Psoas muscle (tissue), 8 donors: ENCODE data around the gene TNNT1. TPM values are rescaled to one million over a fixed set of nuclear protein-coding genes. Genes with fewer than 3 reads are reported as not detected.
"Not testable (repeated sequence)": the region's sequence is repeated elsewhere in the genome, so short reads cannot be mapped to it uniquely, and the experiment has no call there.

Source experiments
- ATAC-seq, 4 donors: fragments of 200-7000 bp; cut with Tn5 transposase; one replicate each; pipeline ENCODE4 v1.9.1; 2020; ENCODE audit warnings: moderate library complexity in 3 of 4, mild to moderate bottlenecking in 2 of 4
- DNase-seq, 2 donors: peaks; one replicate each; pipeline ENCODE4 v3.0.0-alpha.2; 2020
- H3K27ac ChIP-seq: fragments of 200-600 bp; one replicate; pipeline ENCODE4 v1.8.0; 2022
- H3K27me3 ChIP-seq, 3 donors: fragments of 200-600 bp in 1 of 3; one replicate each; pipeline versions ENCODE4 v1.6.1 to v1.8.0; 2013 to 2022; ENCODE audit warnings: low read length in 2 of 3, mild to moderate bottlenecking in 2 of 3, moderate library complexity in 1 of 3; ENCODE audit not compliant: insufficient read depth in 3 of 3
- H3K36me3 ChIP-seq, 2 donors: fragments of 200-600 bp in 1 of 2; one replicate each; pipeline versions ENCODE4 v1.6.1 to v1.8.0; 2013 to 2022; ENCODE audit warnings: low read depth in 1 of 2, mild to moderate bottlenecking in 1 of 2, moderate library complexity in 1 of 2; ENCODE audit not compliant: insufficient read depth in 1 of 2
- H3K4me1 ChIP-seq: fragments of 200-600 bp; one replicate; pipeline ENCODE4 v1.8.0; 2022
- H3K4me3 ChIP-seq: fragments of 200-600 bp; one replicate; pipeline ENCODE4 v1.8.0; 2022; ENCODE audit warnings: mild to moderate bottlenecking
- H3K9me3 ChIP-seq: fragments of 200-600 bp; one replicate; pipeline ENCODE4 v1.8.0; 2022
- WGBS, 3 donors: extraction: QIAGEN DNeasy Blood & Tissue Kit; methylation state at CpG; one replicate each; pipeline versions ENCODE4 v1.1.6 to v1.1.7; 2013; 5-methylcytosine and 5-hydroxymethylcytosine counted together
- intact Hi-C, 2 donors: fragments of 100-400 bp; cut with DNase I; formaldehyde crosslinking; loops; one replicate each; pipeline versions ENCODE4 v1.11.0 to v1.14.2; 2022
- polyA plus RNA-seq, 3 donors: library from polyadenylated mRNA; stranded (reverse); fragments of 200-250 nt; gene quantifications; one replicate each; pipeline ENCODE4 v1.2.3, GENCODE V29; 2013
- total RNA-seq, 4 donors: library from RNA; stranded (reverse); fragmentation: NEBNext Ultra II Directional in 2 of 4; extraction: Animal tissue kit (Norgen Biotek cat#: 25700) in 2 of 4; gene quantifications; one replicate each; pipeline versions ENCODE4 v1.2.1 to v1.2.4, GENCODE V29; 2021 to 2023
- TF ChIP-seq, protein P1 (sequence below): fragments of 200-600 bp; IDR thresholded peaks from one replicate; pipeline ENCODE4 v1.8.0; 2022; ENCODE audit warnings: antibody characterized with exemption
- donor health status: healthy with polysubstance abuse.
- donor health status: DM: no; HTN: no; CAD: no; lungs with moderate emphysema.
- donor health status: Bipolar disorder and iron deficiency.
- donor health status: healthy.
- donor health status: DM: yes; HTN: yes; CAD: no.
- donor health status: DM: no; HTN: no; CAD: no.
- donor health status: DM: no; HTN: no; CAD: no.
- donor health status: DM: yes; HTN: yes; CAD: no.

Gene TNNT1
- total and polyA plus RNA-seq, 7 donors = 4,522 to 12,694 (median 9,346) TPM

DNA sequence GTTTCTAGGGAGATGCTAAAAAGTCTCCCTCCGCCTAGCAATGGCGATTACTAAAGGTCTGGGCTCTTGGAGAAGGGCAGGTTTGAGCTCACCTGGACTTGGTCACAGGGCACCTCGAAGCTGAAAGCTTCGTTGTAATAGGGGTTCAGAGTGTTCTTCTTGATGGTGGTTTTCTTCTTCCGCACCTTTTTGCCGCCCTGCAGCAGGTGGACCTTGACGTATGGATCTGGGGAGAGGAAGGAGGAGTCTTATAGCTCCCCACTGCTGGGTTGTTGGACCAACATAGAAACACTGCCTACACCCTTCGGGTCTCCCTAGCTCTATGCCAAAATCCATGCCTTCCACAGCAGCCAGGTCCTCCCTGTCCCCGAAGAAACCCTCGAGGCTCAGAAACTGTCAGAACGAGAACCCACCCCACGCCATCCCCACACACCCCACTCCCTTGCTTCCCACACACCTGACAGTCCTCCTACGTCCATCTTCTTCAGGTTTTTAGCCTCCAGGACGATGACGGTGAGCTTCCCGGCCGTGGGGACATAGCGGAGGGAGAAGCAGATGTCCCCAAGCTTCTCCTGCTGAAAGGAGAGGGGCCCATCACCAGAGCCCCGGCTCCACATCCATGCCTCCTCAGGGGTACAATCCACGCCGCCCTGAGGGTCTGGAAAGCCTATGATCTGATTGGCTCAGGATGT is 25.6 kb upstream of the TNNT1 start:
- peaks cover 6% of the 10 kb centered on the region for H3K4me1 ChIP-seq
- H3K9me3 ChIP-seq = no peaks in the 10 kb centered on the region
- H3K36me3 ChIP-seq = no peaks in the 10 kb centered on the region
- TF ChIP-seq, protein P1, sequence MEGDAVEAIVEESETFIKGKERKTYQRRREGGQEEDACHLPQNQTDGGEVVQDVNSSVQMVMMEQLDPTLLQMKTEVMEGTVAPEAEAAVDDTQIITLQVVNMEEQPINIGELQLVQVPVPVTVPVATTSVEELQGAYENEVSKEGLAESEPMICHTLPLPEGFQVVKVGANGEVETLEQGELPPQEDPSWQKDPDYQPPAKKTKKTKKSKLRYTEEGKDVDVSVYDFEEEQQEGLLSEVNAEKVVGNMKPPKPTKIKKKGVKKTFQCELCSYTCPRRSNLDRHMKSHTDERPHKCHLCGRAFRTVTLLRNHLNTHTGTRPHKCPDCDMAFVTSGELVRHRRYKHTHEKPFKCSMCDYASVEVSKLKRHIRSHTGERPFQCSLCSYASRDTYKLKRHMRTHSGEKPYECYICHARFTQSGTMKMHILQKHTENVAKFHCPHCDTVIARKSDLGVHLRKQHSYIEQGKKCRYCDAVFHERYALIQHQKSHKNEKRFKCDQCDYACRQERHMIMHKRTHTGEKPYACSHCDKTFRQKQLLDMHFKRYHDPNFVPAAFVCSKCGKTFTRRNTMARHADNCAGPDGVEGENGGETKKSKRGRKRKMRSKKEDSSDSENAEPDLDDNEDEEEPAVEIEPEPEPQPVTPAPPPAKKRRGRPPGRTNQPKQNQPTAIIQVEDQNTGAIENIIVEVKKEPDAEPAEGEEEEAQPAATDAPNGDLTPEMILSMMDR = no peak
- H3K27ac ChIP-seq = no peak overlapping the region
- H3K27me3 ChIP-seq = peaks cover 0 to 96% (median 38%) of the 10 kb centered on the region in 3 donors
- intact Hi-C loops = no loop called here
- WGBS, 3 donors = 44 to 60% (median 59%) methylated on average over 19 to 21 of the region's 21 CpGs
- ATAC-seq (no peak), DNase-seq (no peak)
- no peak overlapping the region for H3K4me3 ChIP-seq

DNA sequence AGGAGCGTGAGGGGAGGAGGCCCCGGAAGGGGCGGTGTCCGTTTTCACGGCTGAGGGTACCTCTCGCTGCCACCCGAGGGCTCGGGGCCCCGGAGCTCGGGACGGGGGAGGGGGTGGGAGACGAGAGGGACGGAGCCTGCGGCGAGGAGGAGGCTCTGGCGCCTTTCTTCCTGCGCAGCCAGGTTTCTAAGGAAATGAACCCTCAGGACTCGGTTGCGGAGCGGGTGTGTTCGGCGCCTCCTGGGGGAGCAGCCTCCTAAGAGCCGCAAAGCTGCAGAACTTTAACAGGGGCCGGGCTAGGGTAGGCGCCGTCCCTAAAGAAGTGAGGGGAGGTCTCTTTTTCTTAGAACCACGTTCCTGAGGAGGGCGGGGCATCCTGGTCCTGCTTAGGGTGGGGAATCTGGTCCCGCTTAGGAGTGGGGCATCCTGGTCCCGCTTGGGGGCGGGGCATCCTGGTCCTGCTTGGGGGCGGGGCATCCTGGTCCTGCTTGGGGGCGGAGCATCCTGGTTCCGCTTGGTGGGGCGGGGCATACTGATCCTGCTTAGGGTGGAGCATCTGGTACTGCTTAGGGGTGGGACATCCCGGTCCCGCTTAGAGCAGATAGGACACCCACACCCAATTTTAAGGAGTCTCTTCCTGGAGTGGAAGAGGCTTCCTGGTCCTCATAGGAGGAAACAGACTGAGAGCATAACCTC is 24.9 kb upstream of the TNNT1 start:
- H3K9me3 ChIP-seq = no peaks in the 10 kb centered on the region
- H3K4me1 ChIP-seq = no peaks in the 10 kb centered on the region
- DNase-seq (peak in 1 of 2 donors; percentile 53), ATAC-seq (peak in 3 of 4 donors; percentile 63)
- 0 to 2% (median 1%) methylated on average over 35 to 37 of the region's 37 CpGs for WGBS, 3 donors
- TF ChIP-seq, protein P1 = no peak
- no peak overlapping the region for H3K27ac ChIP-seq
- intact Hi-C loops = no loop called here
- no peaks in the 10 kb centered on the region for H3K36me3 ChIP-seq
- peaks cover 0 to 96% (median 33%) of the 10 kb centered on the region in 3 donors for H3K27me3 ChIP-seq
- peak overlapping the region; percentile 46 for H3K4me3 ChIP-seq

DNA sequence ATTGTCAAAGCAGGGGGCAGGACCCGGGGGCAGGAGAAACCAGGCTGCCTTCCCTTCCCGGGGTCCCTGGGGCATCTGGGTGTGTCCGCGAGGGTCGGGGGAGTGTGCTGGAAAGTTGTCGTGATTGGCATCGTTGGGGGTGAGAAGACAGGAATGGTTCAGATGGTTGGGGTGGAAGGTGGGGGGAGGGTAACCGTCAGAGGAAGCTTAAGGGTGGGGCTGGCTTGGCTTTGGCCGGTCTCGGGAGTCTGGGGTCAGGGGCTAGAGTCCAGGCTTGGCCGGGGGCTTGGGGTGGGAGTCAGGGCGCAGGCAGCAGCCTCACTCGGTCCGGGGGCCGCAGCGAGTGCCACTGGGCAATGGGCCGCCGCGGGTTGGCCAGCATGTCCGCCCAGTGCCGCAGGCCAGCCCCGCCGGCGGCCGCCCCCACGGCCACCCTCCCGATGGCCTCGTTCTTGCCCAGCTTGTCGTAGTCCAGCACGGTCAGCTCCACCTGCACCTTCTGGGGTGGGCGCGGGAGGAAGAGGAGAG is 24.2 kb upstream of the TNNT1 start:
- Histone ChIP-seq H3K4me3 (peak overlapping the region; percentile 46), H3K4me1 (no peaks in the 10 kb centered on the region), H3K27ac (no peak overlapping the region), H3K36me3 (no peaks in the 10 kb centered on the region), H3K9me3 (no peaks in the 10 kb centered on the region), H3K27me3 (peaks cover 0 to 96% (median 31%) of the 10 kb centered on the region in 3 donors)
- ATAC-seq (peak in 2 of 4 donors; percentile 4 to 28), DNase-seq (no peak)
- TF ChIP-seq, protein P1 = no peak
- WGBS, 3 donors = 1 to 3% (median 2%) methylated on average over 24 to 32 of the region's 32 CpGs
- intact Hi-C loops = no loop called here

DNA sequence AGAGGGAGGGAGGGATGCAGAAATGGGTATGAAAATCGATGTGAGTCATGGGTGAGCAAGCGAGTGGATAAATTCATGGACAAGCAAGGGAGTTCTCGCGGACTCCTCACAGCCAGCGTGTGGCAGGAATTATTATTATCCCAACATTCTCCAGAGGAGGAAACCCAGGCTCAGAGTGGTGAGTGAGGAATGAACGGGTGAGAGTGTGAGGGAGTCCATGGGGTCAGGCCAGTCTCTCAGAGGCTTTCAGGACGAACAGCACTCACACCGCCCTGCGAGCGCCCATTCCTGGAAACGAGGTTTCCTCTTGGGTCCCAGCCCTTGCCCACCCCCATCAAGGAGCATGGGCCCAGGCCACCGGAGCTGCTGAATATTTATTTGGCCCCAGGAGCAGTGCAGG is 23.7 kb upstream of the TNNT1 start:
- ATAC-seq = no peak

DNA sequence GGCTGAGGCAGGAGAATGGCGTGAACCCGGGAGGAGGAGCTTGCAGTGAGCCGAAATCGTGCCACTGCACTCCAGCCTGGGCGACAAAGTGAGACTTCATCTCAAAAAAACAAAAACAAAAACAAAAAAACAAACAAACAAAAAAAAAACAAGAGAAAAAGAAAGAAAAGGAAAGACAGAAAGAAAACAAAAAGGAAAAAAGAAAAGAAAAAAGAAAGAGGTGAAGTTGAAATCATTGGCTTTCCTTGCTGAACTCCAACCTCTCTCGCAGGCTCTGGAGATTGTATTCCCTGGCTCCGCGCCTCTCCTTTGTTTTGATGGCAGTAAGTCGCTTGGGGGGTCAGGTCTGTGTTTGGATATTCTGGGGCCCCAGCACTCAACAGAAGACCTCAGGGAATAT is 23.3 kb upstream of the TNNT1 start:
- intact Hi-C loops = not testable (repeated sequence)
- H3K27me3 ChIP-seq = peaks cover 0 to 94% (median 31%) of the 10 kb centered on the region in 3 donors

More for the DNA sequence above, 23.7 kb upstream of the TNNT1 start:
- DNase-seq = no peak
- H3K27me3 ChIP-seq = peaks cover 0 to 94% (median 31%) of the 10 kb centered on the region in 3 donors
- H3K9me3 ChIP-seq = no peaks in the 10 kb centered on the region
- intact Hi-C loops = no loop called here
- no peaks in the 10 kb centered on the region for H3K36me3 ChIP-seq
- TF ChIP-seq, protein P1 = no peak
- no peaks in the 10 kb centered on the region for H3K4me1 ChIP-seq
- H3K27ac ChIP-seq = no peak overlapping the region
- no peak overlapping the region for H3K4me3 ChIP-seq
- 6 to 11% (median 7%) methylated on average over 12 of the region's 12 CpGs for WGBS, 3 donors

More for the DNA sequence above, 23.3 kb upstream of the TNNT1 start:
- H3K27ac ChIP-seq, DNase-seq, H3K4me3 ChIP-seq, H3K9me3 ChIP-seq, H3K4me1 ChIP-seq, H3K36me3 ChIP-seq, ATAC-seq: not testable (repeated sequence)
- WGBS, 3 donors = 47 to 54% (median 54%) methylated on average over 9 of the region's 9 CpGs
